ENCODE measurements around the gene KRTAP10-10. TPM values are rescaled to one million over a fixed set of nuclear protein-coding genes. Genes with fewer than 3 reads are reported as not detected.
"Not testable (repeated sequence)": the region's sequence is repeated elsewhere in the genome, so short reads cannot be mapped to it uniquely, and the experiment has no call there.

Gene KRTAP10-10
- total RNA-seq, 2 donors from 2014 or later: not detected

DNA sequence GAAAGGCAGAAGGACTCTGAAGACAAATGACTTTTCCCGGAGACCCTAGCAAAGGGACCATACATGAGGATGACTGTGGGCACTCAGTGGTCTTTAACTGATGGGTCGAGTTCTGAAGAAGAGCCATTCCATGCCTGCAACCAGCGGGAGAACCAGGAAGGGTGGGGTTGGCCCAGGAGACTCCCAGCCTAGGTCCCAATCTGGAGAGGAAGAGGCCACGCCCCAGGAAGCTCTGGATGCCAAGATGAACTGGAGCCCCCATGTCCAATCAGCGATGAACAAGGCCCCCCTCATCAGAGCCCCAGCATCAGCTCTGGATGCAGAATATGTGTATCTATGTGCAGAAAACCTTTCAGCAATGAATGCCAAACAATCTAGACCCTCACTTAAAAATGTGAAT, 3.6 kb downstream of the KRTAP10-10 start:
- TF ChIP-seq, protein P1, sequence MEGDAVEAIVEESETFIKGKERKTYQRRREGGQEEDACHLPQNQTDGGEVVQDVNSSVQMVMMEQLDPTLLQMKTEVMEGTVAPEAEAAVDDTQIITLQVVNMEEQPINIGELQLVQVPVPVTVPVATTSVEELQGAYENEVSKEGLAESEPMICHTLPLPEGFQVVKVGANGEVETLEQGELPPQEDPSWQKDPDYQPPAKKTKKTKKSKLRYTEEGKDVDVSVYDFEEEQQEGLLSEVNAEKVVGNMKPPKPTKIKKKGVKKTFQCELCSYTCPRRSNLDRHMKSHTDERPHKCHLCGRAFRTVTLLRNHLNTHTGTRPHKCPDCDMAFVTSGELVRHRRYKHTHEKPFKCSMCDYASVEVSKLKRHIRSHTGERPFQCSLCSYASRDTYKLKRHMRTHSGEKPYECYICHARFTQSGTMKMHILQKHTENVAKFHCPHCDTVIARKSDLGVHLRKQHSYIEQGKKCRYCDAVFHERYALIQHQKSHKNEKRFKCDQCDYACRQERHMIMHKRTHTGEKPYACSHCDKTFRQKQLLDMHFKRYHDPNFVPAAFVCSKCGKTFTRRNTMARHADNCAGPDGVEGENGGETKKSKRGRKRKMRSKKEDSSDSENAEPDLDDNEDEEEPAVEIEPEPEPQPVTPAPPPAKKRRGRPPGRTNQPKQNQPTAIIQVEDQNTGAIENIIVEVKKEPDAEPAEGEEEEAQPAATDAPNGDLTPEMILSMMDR (IDR thresholded peaks at IDR 0.05): no peak
- no peak for TF ChIP-seq POLR2A (IDR thresholded peaks at IDR 0.05)
- Histone ChIP-seq H3K4me3 (no peak overlapping the region), H3K27ac (no peak overlapping the region), H3K27me3 (no peaks in the 10 kb centered on the region), H3K36me3 (replicated peaks in 1 of 2; ENCODE audit: insufficient read depth in 1 of 2, low read depth in 2 of 2) (no peaks in the 10 kb centered on the region), H3K9me3 (no peaks in the 10 kb centered on the region), H3K4me1 (no peaks in the 10 kb centered on the region)
- ATAC-seq (no peak), DNase-seq (no peak)
- intact Hi-C loops (cut with DNase I): no loop called here
- WGBS, 2 donors: 78 to 89% methylated on average over 5 of the region's 5 CpGs

DNA sequence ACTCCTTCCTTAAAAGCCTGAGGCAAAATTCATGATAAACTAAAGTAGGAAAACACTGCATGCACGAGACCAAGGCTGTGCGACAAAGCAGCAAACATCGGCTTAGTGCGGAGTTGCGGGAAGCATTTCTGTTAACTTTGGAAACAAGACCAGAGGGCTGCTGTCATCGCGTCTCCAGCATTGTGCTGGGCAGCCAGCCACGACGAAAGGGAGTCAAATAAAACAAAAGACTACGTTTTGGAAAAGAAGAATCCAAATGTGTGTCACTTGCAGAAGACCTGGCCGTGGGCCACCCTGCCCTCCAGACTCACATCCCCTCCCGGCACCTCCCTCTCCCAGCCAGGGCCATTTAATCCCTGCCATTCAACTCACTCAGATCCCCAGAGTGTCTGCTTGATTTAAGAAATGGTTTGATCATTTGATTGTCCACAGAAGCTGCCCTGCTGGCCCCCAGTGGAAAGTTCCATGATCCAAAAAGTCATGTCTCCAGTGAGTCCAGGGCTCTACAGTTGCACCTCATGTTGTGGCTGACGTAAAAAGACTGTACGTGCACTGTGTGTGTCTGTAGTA, 6.7 kb downstream of the KRTAP10-10 start:
- ATAC-seq (no peak), DNase-seq (no peak)
- no peaks in the 10 kb centered on the region for H3K27me3 ChIP-seq
- H3K36me3 ChIP-seq (replicated peaks in 1 of 2; ENCODE audit: insufficient read depth in 1 of 2, low read depth in 2 of 2): no peaks in the 10 kb centered on the region
- TF ChIP-seq, protein P1 (IDR thresholded peaks at IDR 0.05): no peak
- TF ChIP-seq POLR2A (IDR thresholded peaks at IDR 0.05): no peak
- no peak overlapping the region for H3K27ac ChIP-seq
- 41 to 61% methylated on average over 14 of the region's 14 CpGs for WGBS, 2 donors
- H3K9me3 ChIP-seq: no peaks in the 10 kb centered on the region
- intact Hi-C loops (cut with DNase I): no loop called here
- no peak overlapping the region for H3K4me3 ChIP-seq
- H3K4me1 ChIP-seq: no peaks in the 10 kb centered on the region

DNA sequence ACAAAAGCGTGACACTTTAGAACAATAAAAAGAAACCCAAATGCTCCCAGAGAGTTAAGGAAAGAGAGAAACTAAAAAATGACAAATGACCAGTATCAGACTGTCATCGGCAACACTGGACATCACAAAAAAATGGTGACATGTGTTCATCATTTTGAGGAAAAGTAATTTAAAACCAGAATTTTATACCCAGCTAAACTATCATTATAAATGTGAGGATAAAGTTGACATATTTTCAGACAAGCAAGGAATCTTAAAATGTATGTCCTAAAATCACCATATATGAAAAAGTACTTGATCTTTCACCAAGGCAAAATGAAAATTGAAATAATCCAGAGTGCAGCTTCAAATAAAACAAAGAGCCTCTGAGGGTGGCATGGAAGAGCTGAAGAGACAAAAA, 7.7 kb downstream of the KRTAP10-10 start:
- ATAC-seq (no peak), DNase-seq (no peak)
- Histone ChIP-seq H3K4me1 (no peaks in the 10 kb centered on the region), H3K9me3 (no peaks in the 10 kb centered on the region), H3K27me3 (no peaks in the 10 kb centered on the region), H3K27ac (no peak overlapping the region), H3K36me3 (replicated peaks in 1 of 2; ENCODE audit: insufficient read depth in 1 of 2, low read depth in 2 of 2) (no peaks in the 10 kb centered on the region), H3K4me3 (no peak overlapping the region)
- intact Hi-C loops (cut with DNase I): no loop called here
- 26 to 33% methylated on average over 2 of the region's 2 CpGs for WGBS, 2 donors
- TF ChIP-seq, protein P1 (IDR thresholded peaks at IDR 0.05): no peak
- TF ChIP-seq POLR2A (IDR thresholded peaks at IDR 0.05): no peak

DNA sequence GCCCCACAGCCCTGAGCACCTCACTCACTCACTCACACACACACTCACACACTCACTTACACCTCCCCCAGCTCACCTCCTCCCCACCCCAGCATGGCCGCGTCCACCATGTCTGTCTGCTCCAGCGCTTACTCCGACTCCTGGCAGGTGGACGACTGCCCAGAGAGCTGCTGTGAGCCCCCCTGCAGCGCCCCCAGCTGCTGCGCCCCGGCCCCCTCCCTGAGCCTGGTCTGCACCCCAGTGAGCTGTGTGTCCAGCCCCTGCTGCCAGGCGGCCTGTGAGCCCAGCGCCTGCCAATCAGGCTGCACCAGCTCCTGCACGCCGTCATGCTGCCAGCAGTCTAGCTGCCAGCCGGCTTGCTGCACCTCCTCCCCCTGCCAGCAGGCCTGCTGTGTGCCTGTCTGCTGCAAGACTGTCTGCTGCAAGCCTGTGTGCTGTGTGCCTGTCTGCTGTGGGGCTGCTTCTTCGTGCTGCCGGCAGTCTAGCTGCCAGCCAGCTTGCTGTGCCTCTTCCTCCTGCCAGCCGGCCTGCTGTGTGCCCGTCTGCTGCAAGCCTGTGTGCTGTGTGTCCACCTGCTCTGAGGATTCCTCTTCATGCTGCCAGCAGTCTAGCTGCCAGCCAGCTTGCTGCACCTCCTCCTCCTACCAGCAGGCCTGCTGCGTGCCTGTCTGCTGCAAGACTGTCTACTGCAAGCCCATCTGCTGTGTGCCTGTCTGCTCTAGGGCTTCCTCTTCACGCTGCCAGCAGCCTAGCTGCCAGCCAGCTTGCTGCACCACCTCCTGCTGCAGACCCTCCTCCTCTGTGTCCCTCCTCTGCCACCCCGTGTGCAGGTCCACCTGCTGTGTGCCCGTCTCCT, 9.4 kb downstream of the KRTAP10-10 start, which contains the start of gene KRTAP10-11:
Gene KRTAP10-11, plus strand, starts transcription at position 49 of the 856 bp plus-strand sequence. Its CDS starts 45 bp downstream, at position 94.
- H3K27ac ChIP-seq; H3K9me3 ChIP-seq; DNase-seq; intact Hi-C loops (cut with DNase I); H3K36me3 ChIP-seq (replicated peaks in 1 of 2; ENCODE audit: insufficient read depth in 1 of 2, low read depth in 2 of 2); ATAC-seq; H3K4me1 ChIP-seq; H3K27me3 ChIP-seq; H3K4me3 ChIP-seq: not testable (repeated sequence)
- 57 to 59% methylated on average over 11 to 16 of the region's 21 CpGs for WGBS, 2 donors

DNA sequence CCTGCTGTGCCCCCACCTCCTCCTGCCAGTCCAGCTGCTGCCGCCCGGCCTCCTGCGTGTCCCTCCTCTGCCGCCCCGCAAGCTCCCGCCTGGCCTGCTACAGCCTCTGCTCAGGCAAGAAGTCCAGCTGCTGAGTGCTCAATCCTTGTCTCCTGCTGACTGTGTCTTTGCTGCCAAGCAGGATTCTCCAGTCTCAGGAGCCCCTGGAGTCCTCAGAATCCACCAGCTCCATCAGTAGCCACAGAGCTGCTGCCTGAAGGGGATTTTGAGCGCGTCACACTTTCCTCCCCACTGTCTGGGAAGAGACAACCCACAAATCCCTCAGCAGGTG, 10.0 kb downstream of the KRTAP10-10 start:
- no peak for TF ChIP-seq POLR2A (IDR thresholded peaks at IDR 0.05)
- TF ChIP-seq, protein P1 (IDR thresholded peaks at IDR 0.05): no peak
- ATAC-seq (no peak), DNase-seq (no peak)
- no peaks in the 10 kb centered on the region for H3K4me1 ChIP-seq
- 37 to 38% methylated on average over 8 of the region's 8 CpGs for WGBS, 2 donors
- H3K27me3 ChIP-seq: no peaks in the 10 kb centered on the region
- no peaks in the 10 kb centered on the region for H3K9me3 ChIP-seq
- no peaks in the 10 kb centered on the region for H3K36me3 ChIP-seq (replicated peaks in 1 of 2; ENCODE audit: insufficient read depth in 1 of 2, low read depth in 2 of 2)
- H3K27ac ChIP-seq: no peak overlapping the region
- intact Hi-C loops (cut with DNase I): no loop called here
- H3K4me3 ChIP-seq: no peak overlapping the region

Data from body of pancreas (tissue), 4 donors.